SK-N-SH treated with all-trans-retinoic acid at 6 μM for 48 hours (cell line): Measurements from ENCODE around the gene PGC.

ENCODE experiments used
- ARNTL ChIP-seq: fragments of 450-650 bp; formaldehyde crosslinking; IDR thresholded peaks from 2 replicates; pipeline ENCODE4 v1.5.0; 2020; ENCODE audit warnings: low read depth, mild to moderate bottlenecking, moderate library complexity, borderline replicate concordance
- BACH2 ChIP-seq: fragments of 250-450 bp; sonication (Bioruptor Pico); IDR thresholded peaks from 2 replicates; pipeline ENCODE4 v1.9.0; 2021; ENCODE audit warnings: mild to moderate bottlenecking, borderline replicate concordance
- ESRRG ChIP-seq: fragments of 250-450 bp; sonication (Bioruptor Pico); IDR thresholded peaks from 2 replicates; pipeline ENCODE4 v1.6.1; 2021; ENCODE audit warnings: mild to moderate bottlenecking
- ISL1 ChIP-seq: fragments of 250-450 bp; sonication (Bioruptor Pico); IDR thresholded peaks from 2 replicates; pipeline ENCODE4 v2.1.2; 2022; ENCODE audit warnings: mild to moderate bottlenecking, moderate library complexity
- PPARA ChIP-seq: fragments of 250-450 bp; sonication (Bioruptor Pico); IDR thresholded peaks from 2 replicates; pipeline ENCODE4 v1.5.0; 2020; ENCODE audit warnings: mild to moderate bottlenecking, borderline replicate concordance
- RARB ChIP-seq: fragments of 250-450 bp; sonication (Bioruptor Pico); IDR thresholded peaks from 2 replicates; pipeline ENCODE4 v1.8.0; 2021; ENCODE audit warnings: mild to moderate bottlenecking, moderate library complexity
- ZNF8 ChIP-seq: fragments of 450-650 bp; formaldehyde crosslinking; IDR thresholded peaks from 2 replicates; pipeline ENCODE4 v1.5.0; 2020; ENCODE audit warnings: mild to moderate bottlenecking, moderate library complexity
- TF ChIP-seq, protein P1 (sequence below): fragments of 250-450 bp; sonication (Bioruptor Pico); IDR thresholded peaks from 2 replicates; pipeline ENCODE4 v1.5.0; 2020; ENCODE audit warnings: mild to moderate bottlenecking, moderate library complexity
- TF ChIP-seq, protein P2 (sequence below): fragments of 250-450 bp; sonication (Bioruptor Pico); IDR thresholded peaks from 2 replicates; pipeline ENCODE4 v1.8.0; 2020; ENCODE audit warnings: mild to moderate bottlenecking, moderate library complexity, borderline replicate concordance

DNA sequence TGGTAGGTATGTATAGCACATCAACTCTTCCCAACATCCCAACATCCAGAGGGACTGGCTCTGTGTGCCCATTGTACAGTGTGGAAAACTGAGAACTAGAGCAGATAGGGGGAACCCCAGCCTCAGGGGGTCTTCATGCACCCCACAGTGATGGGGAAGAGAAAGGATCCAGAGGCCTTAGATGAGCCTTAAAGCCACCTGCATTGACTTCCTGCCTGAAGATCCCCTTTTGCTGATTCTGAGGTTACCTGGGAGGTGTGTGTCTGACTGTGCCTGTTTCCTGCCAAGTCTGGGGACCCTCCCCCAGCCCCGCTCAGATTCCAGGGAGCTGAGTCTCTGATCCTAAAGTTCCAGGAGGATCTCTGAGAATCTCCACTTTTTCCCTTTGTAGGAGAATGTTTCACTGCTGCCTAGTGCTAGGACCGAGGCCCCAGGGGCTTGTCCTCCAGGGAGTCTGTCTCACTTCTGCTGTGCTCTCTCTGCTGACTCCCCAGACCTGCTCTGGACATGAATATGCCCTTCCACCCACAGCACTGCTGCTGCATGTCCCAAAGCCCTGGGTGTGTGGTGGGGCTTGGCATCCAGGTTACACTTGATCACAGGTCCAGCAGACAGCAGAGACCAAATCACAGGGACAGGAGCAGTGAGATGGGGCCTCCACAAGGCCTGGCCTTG is 12.8 kb upstream of the PGC start:
- TF ChIP-seq, protein P1, sequence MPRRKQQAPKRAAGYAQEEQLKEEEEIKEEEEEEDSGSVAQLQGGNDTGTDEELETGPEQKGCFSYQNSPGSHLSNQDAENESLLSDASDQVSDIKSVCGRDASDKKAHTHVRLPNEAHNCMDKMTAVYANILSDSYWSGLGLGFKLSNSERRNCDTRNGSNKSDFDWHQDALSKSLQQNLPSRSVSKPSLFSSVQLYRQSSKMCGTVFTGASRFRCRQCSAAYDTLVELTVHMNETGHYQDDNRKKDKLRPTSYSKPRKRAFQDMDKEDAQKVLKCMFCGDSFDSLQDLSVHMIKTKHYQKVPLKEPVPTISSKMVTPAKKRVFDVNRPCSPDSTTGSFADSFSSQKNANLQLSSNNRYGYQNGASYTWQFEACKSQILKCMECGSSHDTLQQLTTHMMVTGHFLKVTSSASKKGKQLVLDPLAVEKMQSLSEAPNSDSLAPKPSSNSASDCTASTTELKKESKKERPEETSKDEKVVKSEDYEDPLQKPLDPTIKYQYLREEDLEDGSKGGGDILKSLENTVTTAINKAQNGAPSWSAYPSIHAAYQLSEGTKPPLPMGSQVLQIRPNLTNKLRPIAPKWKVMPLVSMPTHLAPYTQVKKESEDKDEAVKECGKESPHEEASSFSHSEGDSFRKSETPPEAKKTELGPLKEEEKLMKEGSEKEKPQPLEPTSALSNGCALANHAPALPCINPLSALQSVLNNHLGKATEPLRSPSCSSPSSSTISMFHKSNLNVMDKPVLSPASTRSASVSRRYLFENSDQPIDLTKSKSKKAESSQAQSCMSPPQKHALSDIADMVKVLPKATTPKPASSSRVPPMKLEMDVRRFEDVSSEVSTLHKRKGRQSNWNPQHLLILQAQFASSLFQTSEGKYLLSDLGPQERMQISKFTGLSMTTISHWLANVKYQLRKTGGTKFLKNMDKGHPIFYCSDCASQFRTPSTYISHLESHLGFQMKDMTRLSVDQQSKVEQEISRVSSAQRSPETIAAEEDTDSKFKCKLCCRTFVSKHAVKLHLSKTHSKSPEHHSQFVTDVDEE: no peak
- no peak for TF ChIP-seq ISL1
- TF ChIP-seq BACH2: no peak
- no peak for TF ChIP-seq ARNTL (CRISPR knock-in tag)
- no peak for TF ChIP-seq ESRRG (CRISPR knock-in tag)
- no peak for TF ChIP-seq PPARA
- TF ChIP-seq, protein P2, sequence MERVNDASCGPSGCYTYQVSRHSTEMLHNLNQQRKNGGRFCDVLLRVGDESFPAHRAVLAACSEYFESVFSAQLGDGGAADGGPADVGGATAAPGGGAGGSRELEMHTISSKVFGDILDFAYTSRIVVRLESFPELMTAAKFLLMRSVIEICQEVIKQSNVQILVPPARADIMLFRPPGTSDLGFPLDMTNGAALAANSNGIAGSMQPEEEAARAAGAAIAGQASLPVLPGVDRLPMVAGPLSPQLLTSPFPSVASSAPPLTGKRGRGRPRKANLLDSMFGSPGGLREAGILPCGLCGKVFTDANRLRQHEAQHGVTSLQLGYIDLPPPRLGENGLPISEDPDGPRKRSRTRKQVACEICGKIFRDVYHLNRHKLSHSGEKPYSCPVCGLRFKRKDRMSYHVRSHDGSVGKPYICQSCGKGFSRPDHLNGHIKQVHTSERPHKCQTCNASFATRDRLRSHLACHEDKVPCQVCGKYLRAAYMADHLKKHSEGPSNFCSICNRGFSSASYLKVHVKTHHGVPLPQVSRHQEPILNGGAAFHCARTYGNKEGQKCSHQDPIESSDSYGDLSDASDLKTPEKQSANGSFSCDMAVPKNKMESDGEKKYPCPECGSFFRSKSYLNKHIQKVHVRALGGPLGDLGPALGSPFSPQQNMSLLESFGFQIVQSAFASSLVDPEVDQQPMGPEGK (CRISPR knock-in tag): no peak
- TF ChIP-seq ZNF8 (CRISPR knock-in tag): no peak
- TF ChIP-seq RARB: no peak
